Esophagus squamous epithelium (tissue), 5 donors: ENCODE results near the gene COMMD9. TPM values are rescaled to one million over a fixed set of nuclear protein-coding genes. Genes with fewer than 3 reads are reported as not detected.
A peak's percentile ranks its signal among the peaks of the same experiment; 100 is the strongest.

Source experiments
- DNase-seq: peaks from one replicate; lab custom pipeline; 2025; lab: John Stamatoyannopoulos, UW
- H3K27ac ChIP-seq, 4 donors: fragments of 200-600 bp; sonication (generic); one replicate each; pipeline ENCODE4 v1.5.1; 2016 to 2019; ENCODE audit warnings: mild to moderate bottlenecking in 1 of 4
- H3K27me3 ChIP-seq, 4 donors: fragments of 200-600 bp; sonication (generic); 1 replicate in 3 of 4; 2 replicates in 1 of 4; pipeline versions ENCODE4 v1.5.1 to v1.6.0; 2017 to 2021; ENCODE audit warnings: antibody characterized with exemption in 1 of 4
- H3K36me3 ChIP-seq, 3 donors: fragments of 200-600 bp; sonication (generic); one replicate each; pipeline ENCODE4 v1.5.1; 2016 to 2019
- H3K4me1 ChIP-seq, 3 donors: fragments of 200-600 bp; sonication (generic); one replicate each; pipeline ENCODE4 v1.5.1; 2017 to 2019
- H3K4me3 ChIP-seq, 4 donors: fragments of 200-600 bp; sonication (generic); 1 replicate in 3 of 4; 2 replicates in 1 of 4; pipeline ENCODE4 v1.5.1; 2016 to 2019; ENCODE audit warnings: mild to moderate bottlenecking in 2 of 4, moderate library complexity in 1 of 4
- H3K9me3 ChIP-seq, 3 donors: fragments of 200-600 bp; sonication (generic); one replicate each; pipeline ENCODE4 v1.5.1; 2016 to 2019
- POLR2A ChIP-seq, 4 donors: fragments of 450-650 bp; IDR thresholded peaks; one replicate each; pipeline ENCODE4 v1.6.1; 2017; ENCODE audit warnings: antibody characterized with exemption in 4 of 4, mild to moderate bottlenecking in 4 of 4, moderate library complexity in 3 of 4
- WGBS, 2 donors: methylation state at CpG; one replicate each; pipeline ENCODE4 v1.1.5; 2018; 5-methylcytosine and 5-hydroxymethylcytosine counted together
- intact Hi-C: fragments of 100-400 bp; cut with DNase I; formaldehyde crosslinking; loops from one replicate; pipeline ENCODE4 v1.15.0; 2022
- total RNA-seq, 4 donors: library from RNA; depleted of rRNA; stranded (reverse); fragments of >200 nt; gene quantifications; one replicate each; pipeline ENCODE4 v1.1.0, GENCODE V29; 2016
- TF ChIP-seq, protein P1 (sequence below), 6 experiments: fragments of 450-650 bp in 4 of 6; fragments of 200-600 bp in 2 of 6; sonication (generic) in 2 of 6; IDR thresholded peaks; one replicate each; pipeline ENCODE4 v1.5.1; 2016 to 2019; ENCODE audit warnings: antibody characterized with exemption in 6 of 6, mild to moderate bottlenecking in 4 of 6, moderate library complexity in 4 of 6
- donor health status: DM: yes; HTN: yes; CAD: no.

The COMMD9 gene
- total RNA-seq, 4 donors from 2014 or later: 25.9 to 37.9 (median 37.1) TPM

DNA sequence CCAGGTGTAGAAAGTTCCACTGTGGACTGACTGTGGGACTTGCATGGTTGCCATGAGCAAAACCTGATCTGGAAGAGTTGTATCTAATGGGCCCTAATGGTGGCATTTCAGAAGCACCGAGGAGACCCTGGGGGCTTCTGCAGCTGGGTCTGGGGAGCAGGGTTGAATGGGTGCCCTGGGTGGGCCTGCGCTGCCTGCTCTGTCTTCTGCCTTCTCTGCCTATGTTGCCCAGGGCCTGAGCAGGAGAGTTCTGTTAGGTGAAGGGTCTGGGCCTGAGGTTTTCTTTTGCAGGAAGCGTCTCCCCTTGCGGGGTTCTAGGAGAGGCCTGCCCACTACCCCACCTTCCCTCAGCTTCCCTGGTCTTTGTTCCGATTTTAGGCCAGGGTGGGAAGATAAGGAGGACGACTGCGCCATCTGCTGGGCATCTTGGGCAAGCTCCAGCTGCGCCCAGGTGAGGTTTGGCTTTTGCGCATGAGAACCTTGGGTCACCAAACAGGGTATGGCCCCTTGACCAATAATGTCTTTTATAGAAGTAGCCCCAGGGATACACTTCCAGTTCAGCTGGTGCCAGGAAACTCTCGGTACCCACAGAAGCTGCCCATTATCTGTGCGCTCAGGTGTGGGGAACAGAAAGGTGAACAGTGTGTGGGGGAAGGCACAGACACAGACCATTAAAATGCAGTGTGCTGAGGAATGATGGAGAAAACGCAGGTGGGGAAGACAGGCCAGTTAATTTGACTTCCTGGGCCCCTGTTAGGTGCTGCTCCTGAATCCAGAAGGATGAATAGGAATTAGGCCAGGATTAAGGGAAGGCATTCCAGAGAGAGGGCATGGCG is 23.2 kb downstream of the COMMD9 start:
- H3K4me3 ChIP-seq: no peak overlapping the region
- intact Hi-C loops: loop anchor here (5.0 kb wide), 1 partner anchor 649 kb away; the partner anchor contains the start of gene FJX1
- H3K9me3 ChIP-seq: no peaks in the 10 kb centered on the region
- peaks cover 0 to 9% (median 0%) of the 10 kb centered on the region in 3 donors for H3K36me3 ChIP-seq
- no peak for TF ChIP-seq POLR2A (IDR thresholded peaks at IDR 0.05)
- TF ChIP-seq, protein P1, sequence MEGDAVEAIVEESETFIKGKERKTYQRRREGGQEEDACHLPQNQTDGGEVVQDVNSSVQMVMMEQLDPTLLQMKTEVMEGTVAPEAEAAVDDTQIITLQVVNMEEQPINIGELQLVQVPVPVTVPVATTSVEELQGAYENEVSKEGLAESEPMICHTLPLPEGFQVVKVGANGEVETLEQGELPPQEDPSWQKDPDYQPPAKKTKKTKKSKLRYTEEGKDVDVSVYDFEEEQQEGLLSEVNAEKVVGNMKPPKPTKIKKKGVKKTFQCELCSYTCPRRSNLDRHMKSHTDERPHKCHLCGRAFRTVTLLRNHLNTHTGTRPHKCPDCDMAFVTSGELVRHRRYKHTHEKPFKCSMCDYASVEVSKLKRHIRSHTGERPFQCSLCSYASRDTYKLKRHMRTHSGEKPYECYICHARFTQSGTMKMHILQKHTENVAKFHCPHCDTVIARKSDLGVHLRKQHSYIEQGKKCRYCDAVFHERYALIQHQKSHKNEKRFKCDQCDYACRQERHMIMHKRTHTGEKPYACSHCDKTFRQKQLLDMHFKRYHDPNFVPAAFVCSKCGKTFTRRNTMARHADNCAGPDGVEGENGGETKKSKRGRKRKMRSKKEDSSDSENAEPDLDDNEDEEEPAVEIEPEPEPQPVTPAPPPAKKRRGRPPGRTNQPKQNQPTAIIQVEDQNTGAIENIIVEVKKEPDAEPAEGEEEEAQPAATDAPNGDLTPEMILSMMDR (IDR thresholded peaks at IDR 0.05): peak; percentile 40 to 89 (median 78)
- WGBS, 2 donors: 32 to 37% methylated on average over 7 to 9 of the region's 13 CpGs
- H3K27me3 ChIP-seq: no peaks in the 10 kb centered on the region
- no peaks in the 10 kb centered on the region for H3K4me1 ChIP-seq
- no peak for DNase-seq
- H3K27ac ChIP-seq: no peak overlapping the region

DNA sequence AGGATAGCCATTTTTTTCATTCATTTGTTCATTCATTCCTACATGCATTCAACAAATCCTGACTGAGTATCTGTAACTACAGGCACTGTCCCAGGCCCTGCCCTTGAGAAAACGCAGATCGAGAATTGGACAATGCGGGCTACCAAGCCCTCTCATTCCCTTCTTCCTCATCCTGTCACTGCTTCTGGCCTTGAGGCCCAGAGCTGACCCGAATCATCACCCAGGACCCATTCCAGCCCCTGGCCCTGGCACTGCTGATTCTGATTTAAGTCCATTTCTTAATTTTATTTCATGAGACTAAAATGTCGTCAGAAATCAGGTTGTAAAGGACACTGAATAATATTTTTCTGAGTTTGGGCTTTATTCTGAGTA is 24.3 kb downstream of the COMMD9 start:
- DNase-seq: no peak
- no peak overlapping the region for H3K4me3 ChIP-seq
- 71 to 90% methylated on average over 5 of the region's 5 CpGs for WGBS, 2 donors
- no peak overlapping the region for H3K27ac ChIP-seq
- intact Hi-C loops: loop anchor here (5.0 kb wide), 1 partner anchor 648 kb away; the partner anchor contains the start of gene FJX1
- no peaks in the 10 kb centered on the region for H3K9me3 ChIP-seq
- no peaks in the 10 kb centered on the region for H3K4me1 ChIP-seq
- no peaks in the 10 kb centered on the region for H3K27me3 ChIP-seq
- no peaks in the 10 kb centered on the region for H3K36me3 ChIP-seq
- TF ChIP-seq POLR2A (IDR thresholded peaks at IDR 0.05): no peak
- TF ChIP-seq, protein P1 (IDR thresholded peaks at IDR 0.05): no peak

DNA sequence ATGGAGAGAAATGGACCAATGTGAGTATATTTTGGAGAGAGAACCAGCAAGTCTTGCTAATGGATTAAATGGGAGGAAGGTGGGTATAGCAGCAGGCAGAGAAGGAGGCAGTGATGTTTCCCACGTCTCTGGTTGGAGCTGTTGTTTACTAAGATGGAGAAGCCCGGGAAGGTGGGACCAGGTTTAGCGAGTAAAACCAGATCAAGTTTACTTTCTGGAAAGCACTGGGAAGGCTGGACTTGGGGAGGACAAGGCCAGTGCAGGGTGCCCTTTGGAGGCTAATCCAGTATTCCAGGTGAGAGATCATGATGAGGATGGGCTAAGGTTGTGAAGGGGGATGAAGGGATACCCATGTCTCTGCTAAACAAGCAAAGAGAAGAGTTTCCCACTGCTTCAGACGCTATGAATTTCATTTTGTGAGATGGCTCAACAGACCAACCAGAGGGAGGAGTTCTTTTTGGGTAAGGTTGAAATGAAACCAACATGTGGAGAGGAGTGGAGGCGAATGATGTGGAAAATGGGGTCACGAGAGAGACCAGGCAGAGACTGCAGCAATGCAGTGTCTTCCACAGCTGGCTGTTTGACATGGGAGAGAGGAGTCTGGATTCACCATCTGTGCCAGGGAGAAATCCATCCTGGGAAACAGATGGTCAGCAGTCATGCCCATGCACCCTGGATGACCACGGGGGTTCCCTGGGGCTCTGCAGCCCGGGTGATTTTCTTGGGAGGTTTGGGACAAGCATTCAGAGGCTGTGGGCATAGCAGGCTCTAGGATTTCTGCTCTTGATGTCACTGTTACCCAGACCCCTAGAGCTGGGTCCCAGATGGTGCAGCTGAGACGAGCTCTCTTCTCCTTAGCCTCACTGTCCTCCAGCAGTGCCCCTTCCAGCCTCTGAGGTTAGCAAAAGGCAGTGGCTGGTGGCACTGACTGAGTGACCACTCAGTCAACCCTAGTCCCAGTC is 24.9 kb downstream of the COMMD9 start:
- no peaks in the 10 kb centered on the region for H3K9me3 ChIP-seq
- H3K36me3 ChIP-seq: no peaks in the 10 kb centered on the region
- no peak overlapping the region for H3K4me3 ChIP-seq
- H3K27me3 ChIP-seq: no peaks in the 10 kb centered on the region
- WGBS, 2 donors: 68 to 77% methylated on average over 7 to 8 of the region's 9 CpGs
- no peaks in the 10 kb centered on the region for H3K4me1 ChIP-seq
- intact Hi-C loops: no loop called here
- no peak for TF ChIP-seq POLR2A (IDR thresholded peaks at IDR 0.05)
- TF ChIP-seq, protein P1 (IDR thresholded peaks at IDR 0.05): no peak
- H3K27ac ChIP-seq: no peak overlapping the region
- no peak for DNase-seq

DNA sequence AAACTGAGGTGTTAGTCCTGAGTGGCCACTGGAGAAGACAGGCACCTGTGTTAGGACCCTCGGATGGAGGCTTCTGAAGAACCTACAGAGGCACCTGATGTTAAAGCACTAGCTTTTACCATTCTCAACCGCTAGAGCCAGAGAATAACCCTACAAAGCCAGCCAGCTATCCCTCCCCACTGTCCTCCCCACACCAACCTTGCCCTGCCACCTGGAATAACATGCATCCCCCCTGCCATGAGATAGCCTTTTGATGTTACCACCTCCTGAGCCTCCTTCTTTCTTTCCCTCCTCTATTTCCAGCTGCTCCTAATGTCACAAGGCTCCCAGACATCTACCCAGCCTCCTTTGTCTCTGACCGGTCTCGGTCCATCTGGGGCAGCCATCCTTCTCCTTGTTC is 28.1 kb downstream of the COMMD9 start:
- WGBS, 2 donors: 94 to 96% methylated on average over 4 of the region's 4 CpGs
- H3K4me1 ChIP-seq: no peaks in the 10 kb centered on the region
- no peak overlapping the region for H3K27ac ChIP-seq
- no peak for DNase-seq
- H3K4me3 ChIP-seq: no peak overlapping the region
- no peaks in the 10 kb centered on the region for H3K36me3 ChIP-seq
- TF ChIP-seq, protein P1 (IDR thresholded peaks at IDR 0.05): no peak
- no peak for TF ChIP-seq POLR2A (IDR thresholded peaks at IDR 0.05)
- peaks cover 0 to 4% (median 0%) of the 10 kb centered on the region in 4 donors for H3K27me3 ChIP-seq
- no peaks in the 10 kb centered on the region for H3K9me3 ChIP-seq
- intact Hi-C loops: no loop called here
